GM12892 (cell line): Measurements from ENCODE around the gene MED25.

Experiments used
- POLR2A ChIP-seq: IDR thresholded peaks from 2 replicates; pipeline ENCODE4 v1.6.1; 2011; ENCODE audit warnings: low read depth, low read length, control low read depth
- POLR2AphosphoS5 ChIP-seq: IDR thresholded peaks from 2 replicates; pipeline ENCODE4 v1.6.1; 2011; ENCODE audit warnings: low read depth, low read length, control low read depth

GRCh38 chr19:49876422-49877019, 58.4 kb downstream of the MED25 start:
- TF ChIP-seq POLR2A (peak; percentile 74), POLR2AphosphoS5 (peak; percentile 35; the same call in 1 of the 2 replicates)
